ENCODE measurements around the gene CANT1.
A peak's percentile ranks its signal among the peaks of the same experiment; 100 is the strongest.

CANT1 gene

DNA sequence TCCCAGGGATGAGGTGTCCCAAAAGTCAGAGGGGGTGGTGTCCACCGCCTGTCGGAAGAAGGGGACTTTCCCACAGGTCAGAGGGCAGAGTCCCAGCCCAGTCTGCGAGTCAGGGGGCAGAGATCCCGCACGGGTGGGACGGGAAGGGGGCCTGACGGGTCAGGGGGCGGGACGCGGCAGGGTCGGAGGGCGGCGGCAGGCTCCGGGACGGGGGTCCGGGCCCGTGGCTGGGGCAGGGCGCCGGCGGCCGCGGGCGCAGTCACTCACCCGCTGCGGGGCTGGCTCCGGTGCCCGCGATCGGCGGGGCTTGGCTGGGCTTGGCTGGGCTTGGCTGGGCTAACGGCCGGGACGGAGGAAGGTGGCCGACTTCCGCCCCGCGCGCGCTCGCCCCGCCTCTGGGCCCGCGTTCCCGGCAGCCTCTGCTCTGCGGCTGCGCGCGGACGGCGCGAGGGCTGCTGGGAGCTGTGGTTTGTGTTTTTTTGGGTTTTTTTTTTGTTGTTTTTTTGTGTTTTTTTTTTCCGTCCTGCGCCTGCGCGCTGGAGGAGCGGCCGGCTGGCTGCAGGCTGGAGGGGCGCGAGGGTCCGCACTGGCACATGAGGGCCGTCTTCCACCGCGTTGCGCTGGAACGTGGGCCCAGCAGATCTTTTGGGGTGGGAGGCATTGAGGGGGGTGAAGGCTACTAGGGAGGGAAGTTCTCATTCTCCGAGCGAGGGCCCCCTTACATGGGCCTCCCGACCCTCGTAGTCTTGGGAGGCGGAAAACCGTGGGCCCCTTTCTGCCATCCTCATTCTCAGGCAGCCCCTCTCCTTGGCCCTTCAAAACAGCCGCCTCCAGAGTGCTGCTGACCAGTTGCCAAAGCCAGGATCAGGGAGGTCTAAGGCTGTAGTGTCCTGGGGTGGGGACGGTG is at the start of gene CANT1:
CANT1 (minus strand) TSS at position 368 of the 907 bp plus-strand sequence. CDS start 12,142 bp downstream, outside the sequence.
- peak; percentile 99 for DNase-seq (ENCODE audit: insufficient read length, low spot score)

DNA sequence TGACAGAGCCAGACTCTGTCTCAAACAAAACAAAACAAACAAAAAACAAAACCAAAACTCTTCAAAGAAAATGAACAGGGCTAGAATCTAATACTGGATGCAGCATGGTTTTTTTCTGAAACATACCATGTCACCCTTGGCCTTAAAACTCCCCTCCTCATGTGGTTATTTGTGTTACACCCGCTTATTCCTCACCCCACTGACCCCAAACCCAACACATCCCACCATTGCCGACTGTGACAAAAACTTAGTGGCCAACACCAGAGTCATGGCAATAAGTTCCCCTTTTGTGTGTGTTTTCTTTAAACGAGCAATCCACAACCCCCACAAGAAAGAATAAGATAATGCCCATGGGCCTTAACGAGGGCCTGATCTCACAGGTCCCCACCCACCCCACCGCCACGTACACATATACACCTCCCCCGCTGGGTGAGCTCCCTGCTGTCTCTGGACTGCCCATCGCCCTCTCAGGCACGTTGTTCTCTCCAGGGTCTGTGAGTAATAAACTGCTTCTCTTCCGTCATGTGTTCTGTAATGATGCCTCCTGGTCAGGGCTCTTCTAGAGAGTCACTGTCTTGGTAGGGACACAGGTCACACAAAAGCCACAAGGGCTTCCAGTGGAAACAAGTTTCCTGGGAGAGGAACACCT is 48.3 kb upstream of the CANT1 start:
- no peak for FAIRE-seq
- DNase-seq (ENCODE audit: insufficient read length, low spot score): no peak

More for the DNA sequence above, at the start of gene CANT1:
- FAIRE-seq: peak; percentile 71

DNA sequence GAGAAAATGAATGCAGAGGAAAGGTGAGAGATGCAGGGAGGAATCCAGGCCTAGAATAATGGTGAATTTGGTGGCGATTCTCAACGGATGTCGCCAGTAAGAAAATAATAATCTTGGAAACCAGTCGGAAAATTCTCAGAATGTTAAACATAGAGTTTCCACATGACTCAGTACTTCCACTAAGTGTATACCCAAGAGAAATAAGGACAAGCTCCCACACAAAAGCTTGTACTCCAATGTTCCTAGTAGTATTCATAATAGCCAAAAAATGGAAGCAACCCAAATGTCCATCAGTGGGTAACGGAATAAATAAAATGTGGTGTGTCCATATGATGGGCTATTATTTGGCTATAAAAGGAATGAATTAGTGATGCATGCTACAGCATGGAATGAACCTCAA is 45.6 kb upstream of the CANT1 start:
- FAIRE-seq: no peak
- DNase-seq (ENCODE audit: insufficient read length, low spot score): no peak

DNA sequence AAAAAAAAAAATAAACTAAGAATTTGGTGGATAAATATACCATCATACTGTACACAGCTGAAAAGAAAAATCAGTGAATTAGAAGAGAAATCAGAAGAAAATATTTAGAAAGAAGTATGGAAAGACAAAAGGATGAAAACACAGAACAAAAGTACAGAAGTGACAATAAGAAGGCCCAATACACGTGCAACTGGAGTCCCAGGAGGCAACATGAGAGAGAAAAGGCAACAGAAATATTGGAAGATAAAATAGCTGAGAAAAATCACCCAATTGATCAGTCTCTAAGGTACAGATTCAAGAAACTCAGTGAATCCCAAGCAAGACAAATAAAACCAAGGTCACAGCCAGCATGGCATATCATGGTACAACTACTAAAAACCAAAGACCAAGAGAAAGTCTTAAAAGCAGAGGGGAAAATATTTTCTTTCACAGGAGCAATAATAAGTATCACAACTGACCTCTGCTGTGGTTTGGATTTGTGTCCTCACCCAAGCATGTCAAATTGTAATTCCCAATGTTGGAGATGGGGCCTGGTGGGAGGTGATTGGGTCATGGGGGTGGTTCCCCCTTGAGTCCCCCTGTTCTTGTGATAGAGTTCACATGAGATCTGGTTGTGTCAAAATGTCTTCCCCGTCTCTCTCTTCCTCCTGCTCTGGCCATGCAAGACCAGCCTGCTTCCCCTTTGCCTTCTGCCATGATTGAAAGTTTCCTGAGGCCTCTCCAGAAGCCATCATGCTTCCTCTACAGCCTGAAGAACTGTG is 44.8 kb upstream of the CANT1 start:
- no peak for DNase-seq (ENCODE audit: insufficient read length, low spot score)
- no peak for FAIRE-seq

DNA sequence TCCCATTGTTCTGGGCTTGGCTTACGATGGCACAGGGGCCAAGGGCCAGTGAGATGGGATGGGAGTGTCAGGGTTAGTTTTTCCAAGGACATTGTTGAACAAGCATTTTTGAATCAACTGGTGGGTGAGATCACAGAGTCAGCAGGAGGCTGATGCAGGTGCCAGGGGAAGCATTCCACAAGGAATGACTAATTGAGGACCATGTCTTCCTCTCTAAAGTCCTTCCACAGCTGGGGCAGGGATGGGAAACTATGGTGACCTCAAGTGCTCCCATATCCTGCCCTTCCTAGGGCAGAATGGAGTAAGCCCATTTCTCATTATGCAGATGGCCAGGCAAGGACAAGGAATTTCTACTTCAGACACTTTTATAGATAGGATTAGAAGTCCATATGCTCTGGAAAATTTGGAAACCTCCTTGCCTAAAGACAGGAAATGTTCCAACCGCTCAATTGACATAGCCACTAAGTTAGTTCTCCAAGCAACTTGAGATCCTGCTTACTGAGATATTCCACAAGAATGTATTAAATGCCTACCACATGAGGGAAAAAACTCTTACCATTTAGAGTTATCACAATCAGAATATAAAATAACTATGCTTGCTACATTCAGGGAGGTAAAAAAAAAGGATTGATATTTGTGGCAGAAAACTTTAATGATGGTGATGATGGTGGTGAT is 43.8 kb upstream of the CANT1 start:
- DNase-seq (ENCODE audit: insufficient read length, low spot score) (no peak), FAIRE-seq (no peak)

DNA sequence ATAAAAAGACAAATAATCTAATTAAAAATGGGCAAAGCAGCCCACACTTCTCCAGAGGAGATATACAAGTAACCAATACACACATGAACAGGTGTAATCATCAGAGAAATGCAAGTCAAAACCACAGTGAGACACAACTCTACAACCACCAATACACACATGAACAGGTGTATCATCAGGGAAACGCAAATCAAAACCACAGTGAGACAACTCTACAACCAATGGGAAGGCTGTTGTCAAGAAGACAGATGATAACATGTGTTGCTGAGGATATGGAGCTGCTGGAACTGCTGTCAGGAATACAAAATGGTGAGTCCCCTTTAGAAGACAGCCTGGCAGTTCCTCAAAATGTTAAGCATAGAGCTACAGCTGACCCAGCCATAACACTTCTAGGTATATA is 42.6 kb upstream of the CANT1 start:
- FAIRE-seq (no peak), DNase-seq (ENCODE audit: insufficient read length, low spot score) (no peak)

DNA sequence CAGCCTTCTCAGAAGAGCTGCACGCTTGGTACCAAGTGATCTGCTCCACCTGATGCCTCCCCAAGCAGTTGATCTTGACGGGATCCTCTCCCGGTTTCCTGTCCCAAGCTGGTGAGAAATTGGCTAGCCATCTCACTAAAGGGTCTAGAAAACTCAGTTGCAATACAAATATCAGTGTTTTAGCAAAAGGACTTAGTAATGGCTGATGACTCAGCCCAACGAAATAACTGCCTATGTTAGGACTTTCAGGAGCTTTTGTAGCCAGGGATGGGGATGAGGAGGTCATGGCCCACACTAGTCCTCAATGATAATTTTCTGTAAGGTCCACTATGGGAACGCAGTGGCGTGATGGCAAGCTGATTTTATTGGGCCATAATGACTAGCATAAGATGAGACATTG is 41.7 kb upstream of the CANT1 start:
- DNase-seq (ENCODE audit: insufficient read length, low spot score) (no peak), FAIRE-seq (no peak)

DNA sequence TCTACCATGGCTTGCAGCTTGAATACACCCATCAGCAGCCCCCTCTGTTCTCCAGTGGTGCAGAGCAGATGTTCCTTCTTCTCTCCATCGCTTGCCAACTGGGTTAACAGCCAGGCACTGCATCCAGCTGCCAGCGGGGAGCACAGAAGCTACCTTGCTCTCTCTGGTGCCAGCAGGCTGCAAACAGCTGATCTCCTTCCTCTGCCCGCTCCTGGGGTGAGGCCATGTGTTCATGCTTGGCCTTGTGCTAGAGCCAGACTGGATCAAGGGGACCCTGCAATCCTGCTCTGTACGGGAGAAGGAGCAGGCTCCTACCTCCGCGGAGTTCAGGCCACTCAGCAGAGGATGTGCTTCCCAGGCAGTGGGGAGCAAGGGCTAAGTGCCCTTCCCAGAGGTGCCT is 41.0 kb upstream of the CANT1 start:
- DNase-seq (ENCODE audit: insufficient read length, low spot score) (no peak), FAIRE-seq (no peak)

DNA sequence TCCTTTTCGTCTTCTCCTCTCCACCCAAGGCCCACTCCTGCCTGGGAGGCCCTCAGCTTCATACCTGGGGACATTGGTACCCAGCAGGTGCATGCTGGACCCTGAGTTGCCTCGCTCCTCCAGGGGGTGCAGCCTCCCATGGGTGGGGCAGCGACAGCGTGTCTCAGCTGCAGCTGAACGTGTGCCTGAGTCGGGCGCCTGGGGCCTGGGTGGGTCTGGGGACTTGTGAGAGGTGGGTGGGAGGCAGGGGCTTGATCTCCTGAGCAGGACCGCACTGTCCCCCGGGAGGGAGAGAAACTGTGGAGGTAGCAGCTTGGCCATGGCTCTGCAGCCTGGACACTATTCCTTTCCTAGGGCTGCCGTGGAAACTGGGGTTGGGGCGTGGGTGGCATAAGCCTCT is 40.3 kb upstream of the CANT1 start:
- FAIRE-seq (no peak), DNase-seq (ENCODE audit: insufficient read length, low spot score) (no peak)

DNA sequence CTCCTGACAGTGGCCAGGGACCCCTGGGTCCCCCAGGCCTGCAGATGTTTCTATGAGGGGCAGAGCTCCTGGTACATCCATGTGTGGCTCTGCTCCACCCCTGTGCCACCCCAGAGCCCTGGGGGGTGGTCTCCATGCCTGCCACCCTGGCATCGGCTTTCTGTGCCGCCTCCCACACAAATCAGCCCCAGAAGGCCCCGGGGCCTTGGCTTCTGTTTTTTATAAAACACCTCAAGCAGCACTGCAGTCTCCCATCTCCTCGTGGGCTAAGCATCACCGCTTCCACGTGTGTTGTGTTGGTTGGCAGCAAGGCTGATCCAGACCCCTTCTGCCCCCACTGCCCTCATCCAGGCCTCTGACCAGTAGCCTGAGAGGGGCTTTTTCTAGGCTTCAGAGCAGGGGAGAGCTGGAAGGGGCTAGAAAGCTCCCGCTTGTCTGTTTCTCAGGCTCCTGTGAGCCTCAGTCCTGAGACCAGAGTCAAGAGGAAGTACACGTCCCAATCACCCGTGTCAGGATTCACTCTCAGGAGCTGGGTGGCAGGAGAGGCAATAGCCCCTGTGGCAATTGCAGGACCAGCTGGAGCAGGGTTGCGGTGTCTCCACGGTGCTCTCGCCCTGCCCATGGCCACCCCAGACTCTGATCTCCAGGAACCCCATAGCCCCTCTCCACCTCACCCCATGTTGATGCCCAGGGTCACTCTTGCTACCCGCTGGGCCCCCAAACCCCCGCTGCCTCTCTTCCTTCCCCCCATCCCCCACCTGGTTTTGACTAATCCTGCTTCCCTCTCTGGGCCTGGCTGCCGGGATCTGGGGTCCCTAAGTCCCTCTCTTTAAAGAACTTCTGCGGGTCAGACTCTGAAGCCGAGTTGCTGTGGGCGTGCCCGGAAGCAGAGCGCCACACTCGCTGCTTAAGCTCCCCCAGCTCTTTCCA is 39.5 kb upstream of the CANT1 start:
- FAIRE-seq (no peak), DNase-seq (ENCODE audit: insufficient read length, low spot score) (no peak)

DNA sequence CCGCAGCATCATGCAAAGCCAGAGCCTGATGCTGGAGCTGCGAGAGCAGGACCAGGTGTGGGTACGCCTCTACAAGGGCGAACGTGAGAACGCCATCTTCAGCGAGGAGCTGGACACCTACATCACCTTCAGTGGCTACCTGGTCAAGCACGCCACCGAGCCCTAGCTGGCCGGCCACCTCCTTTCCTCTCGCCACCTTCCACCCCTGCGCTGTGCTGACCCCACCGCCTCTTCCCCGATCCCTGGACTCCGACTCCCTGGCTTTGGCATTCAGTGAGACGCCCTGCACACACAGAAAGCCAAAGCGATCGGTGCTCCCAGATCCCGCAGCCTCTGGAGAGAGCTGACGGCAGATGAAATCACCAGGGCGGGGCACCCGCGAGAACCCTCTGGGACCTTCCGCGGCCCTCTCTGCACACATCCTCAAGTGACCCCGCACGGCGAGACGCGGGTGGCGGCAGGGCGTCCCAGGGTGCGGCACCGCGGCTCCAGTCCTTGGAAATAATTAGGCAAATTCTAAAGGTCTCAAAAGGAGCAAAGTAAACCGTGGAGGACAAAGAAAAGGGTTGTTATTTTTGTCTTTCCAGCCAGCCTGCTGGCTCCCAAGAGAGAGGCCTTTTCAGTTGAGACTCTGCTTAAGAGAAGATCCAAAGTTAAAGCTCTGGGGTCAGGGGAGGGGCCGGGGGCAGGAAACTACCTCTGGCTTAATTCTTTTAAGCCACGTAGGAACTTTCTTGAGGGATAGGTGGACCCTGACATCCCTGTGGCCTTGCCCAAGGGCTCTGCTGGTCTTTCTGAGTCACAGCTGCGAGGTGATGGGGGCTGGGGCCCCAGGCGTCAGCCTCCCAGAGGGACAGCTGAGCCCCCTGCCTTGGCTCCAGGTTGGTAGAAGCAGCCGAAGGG is 38.6 kb upstream of the CANT1 start:
- FAIRE-seq (no peak), DNase-seq (ENCODE audit: insufficient read length, low spot score) (no peak)

DNA sequence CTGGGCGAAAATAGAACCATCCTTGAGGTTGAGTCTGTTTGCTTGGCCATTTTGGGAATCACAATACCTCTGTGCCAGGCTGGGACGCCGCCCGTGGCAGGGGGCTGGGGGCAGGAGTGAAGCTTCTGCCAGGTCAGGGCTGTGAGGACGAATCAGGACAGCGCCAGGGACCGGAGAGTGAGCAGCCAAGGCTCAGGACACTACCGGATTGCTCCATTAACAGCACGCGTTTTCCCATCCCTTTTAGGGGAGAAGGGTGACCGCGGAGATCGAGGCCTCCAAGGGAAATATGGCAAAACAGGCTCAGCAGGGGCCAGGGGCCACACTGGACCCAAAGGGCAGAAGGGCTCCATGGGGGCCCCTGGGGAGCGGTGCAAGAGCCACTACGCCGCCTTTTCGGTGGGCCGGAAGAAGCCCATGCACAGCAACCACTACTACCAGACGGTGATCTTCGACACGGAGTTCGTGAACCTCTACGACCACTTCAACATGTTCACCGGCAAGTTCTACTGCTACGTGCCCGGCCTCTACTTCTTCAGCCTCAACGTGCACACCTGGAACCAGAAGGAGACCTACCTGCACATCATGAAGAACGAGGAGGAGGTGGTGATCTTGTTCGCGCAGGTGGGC is 37.8 kb upstream of the CANT1 start:
- FAIRE-seq: no peak

DNA sequence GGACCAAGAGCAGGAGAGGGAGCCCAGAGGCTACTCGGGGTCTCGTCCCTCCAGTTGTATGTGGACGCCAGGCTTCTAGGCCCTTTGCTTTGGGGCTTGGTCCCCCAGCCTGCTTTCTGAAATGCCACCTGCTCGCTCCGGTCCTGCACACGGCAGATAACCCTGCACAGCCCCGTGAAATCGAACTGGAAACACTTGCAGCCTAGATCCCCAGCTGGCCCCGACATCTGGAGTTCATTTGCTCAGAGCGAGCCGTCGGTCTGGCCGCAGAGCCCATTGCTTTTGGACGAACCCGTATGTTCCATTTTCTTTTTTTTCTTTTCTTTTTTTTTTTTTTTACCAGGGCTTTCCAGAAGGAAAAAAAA is 37.3 kb upstream of the CANT1 start:
- DNase-seq (ENCODE audit: insufficient read length, low spot score) (no peak), FAIRE-seq (no peak)

More for the DNA sequence above, 37.8 kb upstream of the CANT1 start:
- DNase-seq (ENCODE audit: insufficient read length, low spot score): no peak

DNA sequence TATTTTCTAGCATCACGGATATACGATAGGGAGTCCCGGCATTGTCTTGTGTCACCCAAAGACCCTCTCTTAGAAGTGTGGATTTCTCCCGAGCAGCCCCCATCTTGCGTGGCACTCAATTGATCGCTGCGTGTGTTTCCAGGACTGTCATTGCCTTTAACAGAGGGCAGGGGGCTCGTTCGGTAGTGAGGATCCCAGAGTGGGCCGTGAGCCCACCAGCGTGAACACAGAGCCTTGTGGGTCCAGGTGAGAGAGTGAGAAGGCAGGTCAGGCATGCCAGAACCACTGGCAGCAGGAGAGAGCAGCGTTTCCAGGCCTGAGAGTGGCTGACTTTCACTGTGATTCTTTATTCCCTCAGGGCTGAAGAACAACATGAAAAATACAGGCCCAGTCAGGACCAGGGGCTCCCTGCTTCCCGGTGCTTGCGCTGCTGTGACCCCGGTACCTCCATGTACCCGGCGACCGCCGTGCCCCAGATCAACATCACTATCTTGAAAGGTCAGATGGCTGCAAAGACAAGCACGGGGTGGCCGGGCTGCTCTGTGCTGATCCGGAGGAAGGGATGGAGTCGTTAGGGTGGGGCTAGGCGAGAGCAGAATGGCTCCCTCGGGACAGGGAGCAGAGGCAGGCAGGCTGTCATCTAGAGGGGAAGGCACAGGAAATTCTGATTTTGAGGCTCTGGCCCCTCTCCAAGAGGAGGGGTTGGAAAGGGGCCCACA is 36.8 kb upstream of the CANT1 start:
- DNase-seq (ENCODE audit: insufficient read length, low spot score) (no peak), FAIRE-seq (no peak)

DNA sequence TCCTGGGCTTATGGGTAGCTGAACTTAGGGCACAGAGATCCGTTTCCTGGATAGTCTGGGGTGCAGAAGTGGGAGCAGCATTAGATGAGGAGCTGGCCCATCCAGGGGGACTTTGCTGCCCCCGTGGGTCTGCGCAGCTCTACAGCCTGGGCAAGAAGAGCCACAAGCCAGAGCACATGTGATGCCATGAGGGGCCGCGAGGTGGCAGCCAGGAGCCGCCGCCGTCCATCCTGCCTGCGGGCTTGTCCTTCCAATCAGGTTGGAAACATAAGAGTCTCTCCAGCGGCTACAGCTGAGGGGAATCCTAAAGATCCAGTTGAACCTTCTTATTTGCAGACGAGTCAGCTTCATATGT is 36.3 kb upstream of the CANT1 start:
- peak; percentile 75 for FAIRE-seq
- DNase-seq (ENCODE audit: insufficient read length, low spot score): peak; percentile 85

DNA sequence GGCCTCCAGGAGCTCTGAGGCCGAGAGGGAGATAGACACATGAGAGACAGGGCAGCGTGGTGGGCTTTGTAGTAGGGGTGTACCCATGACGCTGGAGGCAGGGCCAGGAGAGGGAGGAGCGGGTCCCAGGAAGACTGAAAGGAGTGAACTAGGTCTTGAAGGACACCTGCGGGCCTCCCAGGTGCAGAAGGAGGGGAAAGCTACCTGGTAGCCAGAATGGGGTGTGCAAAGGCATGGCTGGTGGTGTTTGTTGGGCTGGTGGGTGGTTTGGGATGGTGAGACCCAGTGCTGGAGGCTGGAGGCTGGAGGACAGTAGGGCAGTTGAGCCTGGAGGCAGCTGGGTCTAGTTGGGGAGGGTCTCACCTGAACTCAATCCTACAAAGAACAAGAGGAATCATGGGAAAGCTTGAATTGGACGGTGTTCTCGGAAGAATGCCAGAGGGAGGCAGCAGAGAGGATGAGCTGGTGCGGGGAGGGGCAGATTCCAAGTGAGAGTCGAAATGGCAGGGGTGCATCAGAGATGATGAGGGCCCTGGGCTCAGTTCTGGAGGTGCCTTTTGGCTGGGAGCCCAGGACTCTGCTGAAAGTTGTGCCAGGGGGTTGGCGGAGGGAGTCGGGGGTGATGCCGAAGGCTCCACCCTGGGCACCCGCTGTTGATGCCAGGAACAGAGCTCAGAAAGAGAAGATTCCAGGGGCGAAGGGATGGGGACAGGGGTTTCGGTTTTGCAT is 35.6 kb upstream of the CANT1 start:
- FAIRE-seq (no peak), DNase-seq (ENCODE audit: insufficient read length, low spot score) (no peak)

DNA sequence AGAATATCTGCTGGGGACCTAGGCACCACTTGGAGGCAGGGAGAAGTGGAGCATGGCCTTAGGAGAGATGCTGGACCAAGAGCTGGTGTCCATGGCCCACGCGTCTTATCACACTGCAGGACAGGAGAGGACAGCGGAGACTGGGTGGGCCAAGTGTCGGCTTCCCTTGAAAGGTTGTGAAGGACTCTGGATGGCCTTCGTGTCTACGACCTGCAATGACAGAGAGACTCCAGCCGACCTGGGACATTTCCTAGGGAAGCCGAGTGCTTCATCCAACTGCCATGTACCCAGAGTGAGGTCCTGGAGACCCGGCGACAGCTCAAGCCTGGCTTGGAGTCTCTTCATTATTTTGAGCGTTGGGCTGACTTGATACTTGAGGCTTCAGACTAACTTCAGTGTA is 34.9 kb upstream of the CANT1 start:
- FAIRE-seq (no peak), DNase-seq (ENCODE audit: insufficient read length, low spot score) (no peak)

Data from GM19239 (cell line).